SK-N-SH (cell line): ENCODE results near the gene TMEM95. TPM values are rescaled to one million over a fixed set of nuclear protein-coding genes. Genes with fewer than 3 reads are reported as not detected.

Experiments used
- CTCF ChIA-PET: fragments of 300-600, 350-600 bp; formaldehyde crosslinking; extraction: SDS; loops from one replicate; lab custom pipeline; 2021; lab: Yijun Ruan, JAX
- POLR2A ChIA-PET: fragments of 350-600 bp; sonication (Branson Sonifier 250); formaldehyde crosslinking; extraction: SDS; loops from one replicate; lab custom pipeline; 2020; ENCODE audit warnings: antibody characterized with exemption, inconsistent platforms; lab: Yijun Ruan, JAX
- DNase-seq: peaks from one replicate; pipeline ENCODE4 v3.0.0; 2012
- H2AFZ ChIP-seq: fragments of 200-600 bp; sonication (generic); 2 replicates; pipeline ENCODE4 v1.8.1; 2016; ENCODE audit warnings: antibody characterized with exemption, mild to moderate bottlenecking, low read depth
- H3F3A ChIP-seq: fragments of 200-600 bp; sonication (generic); replicated peaks from 2 replicates; pipeline ENCODE3; 2016; ENCODE audit warnings: antibody characterized with exemption, mild to moderate bottlenecking; ENCODE audit not compliant: insufficient read depth
- H3K27ac ChIP-seq, 2 experiments: fragments of 200-500 bp in 1 of 2; fragments of 200-600 bp in 1 of 2; sonication (Bioruptor generic) in 1 of 2; sonication (generic), shearing (Covaris generic) in 1 of 2; 2 replicates each; pipeline versions ENCODE4 v1.5.1 to v1.6.1; 2014 to 2016; ENCODE audit warnings: low read depth in 2 of 2, inconsistent platforms in 1 of 2, low read length in 1 of 2, mild to moderate bottlenecking in 1 of 2, mixed read lengths in 1 of 2
- H3K27me3 ChIP-seq: fragments of 200-600 bp; sonication (generic), shearing (Covaris generic); 2 replicates; pipeline ENCODE4 v1.6.1; 2016; ENCODE audit warnings: mixed run types; ENCODE audit not compliant: insufficient read depth
- H3K36me3 ChIP-seq, 2 experiments: fragments of 200-500 bp in 1 of 2; fragments of 200-600 bp in 1 of 2; sonication (Bioruptor generic) in 1 of 2; sonication (generic) in 1 of 2; replicated peaks in 1 of 2; 2 replicates each; pipeline versions ENCODE3 to v1.5.1; 2014 to 2016; ENCODE audit warnings: low read length in 1 of 2, mild to moderate bottlenecking in 1 of 2; ENCODE audit not compliant: insufficient read depth in 2 of 2, control insufficient read depth in 1 of 2
- H3K4me1 ChIP-seq, 2 experiments: fragments of 200-500 bp in 1 of 2; fragments of 200-600 bp in 1 of 2; sonication (Bioruptor generic) in 1 of 2; sonication (generic), shearing (Covaris generic) in 1 of 2; 2 replicates each; pipeline versions ENCODE4 v1.5.1 to v1.6.1; 2014 to 2016; ENCODE audit warnings: low read depth in 1 of 2, low read length in 1 of 2, mixed run types in 1 of 2; ENCODE audit not compliant: insufficient read depth in 2 of 2, control insufficient read depth in 1 of 2
- H3K4me2 ChIP-seq: fragments of 200-600 bp; sonication (generic), shearing (Covaris generic); 2 replicates; pipeline ENCODE4 v1.6.1; 2017; ENCODE audit warnings: mixed run types
- H3K4me3 ChIP-seq, 2 experiments: fragments of 200-500 bp in 1 of 2; fragments of 200-600 bp in 1 of 2; sonication (Bioruptor generic) in 1 of 2; sonication (generic), shearing (Covaris generic) in 1 of 2; 2 replicates each; pipeline versions ENCODE4 v1.5.1 to v1.8.1; 2014 to 2016; ENCODE audit warnings: low read depth in 2 of 2, inconsistent platforms in 1 of 2, low read length in 1 of 2, mild to moderate bottlenecking in 1 of 2, mixed read lengths in 1 of 2, moderate library complexity in 1 of 2
- H3K79me2 ChIP-seq: fragments of 200-600 bp; sonication (generic); 2 replicates; pipeline ENCODE4 v1.8.1; 2017; ENCODE audit warnings: mild to moderate bottlenecking; ENCODE audit not compliant: insufficient read depth
- H3K9ac ChIP-seq: fragments of 200-600 bp; sonication (generic); 2 replicates; pipeline ENCODE4 v1.6.1; 2017; ENCODE audit warnings: mixed run types
- H3K9me2 ChIP-seq: fragments of 200-600 bp; sonication (generic); 2 replicates; pipeline ENCODE4 v1.6.1; 2017; ENCODE audit warnings: mixed run types
- H3K9me3 ChIP-seq: fragments of 200-600 bp; sonication (generic); 2 replicates; pipeline ENCODE4 v1.6.1; 2017; ENCODE audit warnings: mixed run types, mild to moderate bottlenecking, moderate library complexity
- H4K20me1 ChIP-seq: fragments of 200-600 bp; sonication (generic); 2 replicates; pipeline ENCODE4 v1.6.1; 2017; ENCODE audit warnings: mild to moderate bottlenecking, mixed run types; ENCODE audit not compliant: insufficient read depth
- EP300 ChIP-seq, 2 experiments: IDR thresholded peaks; 2 replicates each; pipeline versions ENCODE4 v1.4.0 to v1.6.1; 2012; ENCODE audit warnings: borderline replicate concordance in 1 of 2, low read depth in 1 of 2, low read length in 1 of 2
- EZH2phosphoT487 ChIP-seq: fragments of 200-600 bp; sonication (generic); IDR thresholded peaks from 2 replicates; pipeline ENCODE4 v1.6.1; 2017; ENCODE audit warnings: low read depth, mixed run types, mild to moderate bottlenecking, antibody characterized with exemption, moderate library complexity, borderline replicate concordance
- FOXJ3 ChIP-seq: sonication (generic); formaldehyde crosslinking; IDR thresholded peaks from 2 replicates; pipeline ENCODE4 v1.5.1; 2020; ENCODE audit warnings: mild to moderate bottlenecking, missing genetic modification reagents
- JUND ChIP-seq: IDR thresholded peaks from 2 replicates; pipeline ENCODE4 v1.4.0; 2012
- NFIC ChIP-seq: IDR thresholded peaks from 2 replicates; pipeline ENCODE4 v1.4.0; 2012; ENCODE audit warnings: borderline replicate concordance
- NRF1 ChIP-seq: IDR thresholded peaks from 2 replicates; pipeline ENCODE4 v1.6.1; 2012; ENCODE audit warnings: low read depth, mild to moderate bottlenecking, low read length
- RFX5 ChIP-seq: IDR thresholded peaks from 2 replicates; pipeline ENCODE4 v1.6.1; 2012; ENCODE audit warnings: mild to moderate bottlenecking, improper control_type of control experiment, low read length
- RXRA ChIP-seq: IDR thresholded peaks from 2 replicates; pipeline ENCODE4 v1.4.0; 2012; ENCODE audit warnings: low read depth, mild to moderate bottlenecking, borderline replicate concordance
- SIN3A ChIP-seq: IDR thresholded peaks from 2 replicates; pipeline ENCODE4 v1.6.1; 2012; ENCODE audit warnings: low read depth, mild to moderate bottlenecking, low read length, moderate library complexity, borderline replicate concordance
- TAF1 ChIP-seq: IDR thresholded peaks from 2 replicates; pipeline ENCODE4 v1.6.1; 2012; ENCODE audit warnings: low read depth, mild to moderate bottlenecking, low read length, moderate library complexity, borderline replicate concordance
- TEAD4 ChIP-seq: IDR thresholded peaks from 2 replicates; pipeline ENCODE4 v1.4.0; 2012; ENCODE audit warnings: mild to moderate bottlenecking, borderline replicate concordance; ENCODE audit not compliant: insufficient read depth
- YY1 ChIP-seq: IDR thresholded peaks from 2 replicates; pipeline ENCODE4 v1.4.0; 2012; ENCODE audit warnings: low read depth, mild to moderate bottlenecking
- WGBS: methylation state at CpG from one replicate; pipeline ENCODE4 v1.1.6; 2017; ENCODE audit warnings: low lambda C conversion rate; 5-methylcytosine and 5-hydroxymethylcytosine counted together
- polyA plus RNA-seq, 3 experiments: library from polyadenylated mRNA; depleted of rRNA; stranded (reverse); fragments of >200 nt; gene quantifications; 2 replicates each; pipeline ENCODE4 v1.2.3, GENCODE V29; 2012
- TF ChIP-seq, protein P1 (sequence below): fragments of 200-600 bp; sonication (generic); IDR thresholded peaks from 2 replicates; pipeline ENCODE4 v1.6.1; 2017; ENCODE audit warnings: antibody characterized with exemption, mild to moderate bottlenecking, moderate library complexity
- TF ChIP-seq, protein P2 (sequence below): fragments of 150-350 bp; IDR thresholded peaks from 2 replicates; pipeline ENCODE4 v1.6.1; 2017; ENCODE audit warnings: antibody characterized with exemption, low read length, low read depth, borderline replicate concordance

Gene TMEM95
- polyA plus RNA-seq, 1 of the 3 experiments (the other 2 are of a cell fraction): not detected

DNA sequence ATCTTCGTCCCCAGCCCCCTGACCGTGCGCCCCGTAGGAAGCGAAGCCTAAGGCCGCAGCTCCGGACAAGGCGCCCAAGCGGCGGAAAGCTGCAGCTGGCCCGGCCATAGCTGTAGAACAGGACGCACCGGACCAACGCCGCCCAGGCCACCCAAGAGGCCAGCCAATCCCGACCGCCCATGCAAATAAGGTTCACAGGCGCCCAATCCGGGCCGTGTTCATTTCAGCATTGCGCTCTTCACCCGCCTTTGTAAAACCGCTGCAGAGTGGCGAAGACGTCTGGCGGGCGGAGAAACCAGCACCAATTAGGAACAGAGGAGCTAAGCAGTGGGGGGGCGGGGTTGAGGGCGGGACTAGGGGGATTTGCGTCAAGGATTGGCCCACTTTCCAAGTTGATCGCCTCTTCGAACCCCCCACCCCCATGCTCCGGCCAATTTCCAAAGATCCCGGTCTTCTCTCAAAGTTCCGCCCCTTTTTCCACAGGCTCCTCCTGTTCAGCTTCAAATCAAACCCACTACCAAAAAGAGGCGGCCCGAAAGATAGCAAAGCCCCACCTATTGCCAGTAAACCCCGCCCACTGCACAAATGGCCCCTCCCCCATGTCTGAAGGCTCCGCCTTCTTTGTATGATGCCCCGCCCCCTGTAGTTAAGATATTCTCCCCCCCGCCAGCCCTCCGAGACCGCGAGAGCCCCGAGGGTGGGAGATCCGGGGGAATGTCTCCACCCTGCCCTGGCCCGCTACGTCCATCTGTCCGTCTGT is 49.2 kb downstream of the TMEM95 start, which contains the start of gene TMEM256 (continued):
- TF ChIP-seq FOXJ3 (CRISPR knock-in tag) (no peak), TEAD4 (no peak), NFIC (no peak), YY1 (peak; percentile 86), RXRA (no peak), RFX5 (peak; percentile 83), EZH2phosphoT487 (no peak)
- TF ChIP-seq, protein P1, sequence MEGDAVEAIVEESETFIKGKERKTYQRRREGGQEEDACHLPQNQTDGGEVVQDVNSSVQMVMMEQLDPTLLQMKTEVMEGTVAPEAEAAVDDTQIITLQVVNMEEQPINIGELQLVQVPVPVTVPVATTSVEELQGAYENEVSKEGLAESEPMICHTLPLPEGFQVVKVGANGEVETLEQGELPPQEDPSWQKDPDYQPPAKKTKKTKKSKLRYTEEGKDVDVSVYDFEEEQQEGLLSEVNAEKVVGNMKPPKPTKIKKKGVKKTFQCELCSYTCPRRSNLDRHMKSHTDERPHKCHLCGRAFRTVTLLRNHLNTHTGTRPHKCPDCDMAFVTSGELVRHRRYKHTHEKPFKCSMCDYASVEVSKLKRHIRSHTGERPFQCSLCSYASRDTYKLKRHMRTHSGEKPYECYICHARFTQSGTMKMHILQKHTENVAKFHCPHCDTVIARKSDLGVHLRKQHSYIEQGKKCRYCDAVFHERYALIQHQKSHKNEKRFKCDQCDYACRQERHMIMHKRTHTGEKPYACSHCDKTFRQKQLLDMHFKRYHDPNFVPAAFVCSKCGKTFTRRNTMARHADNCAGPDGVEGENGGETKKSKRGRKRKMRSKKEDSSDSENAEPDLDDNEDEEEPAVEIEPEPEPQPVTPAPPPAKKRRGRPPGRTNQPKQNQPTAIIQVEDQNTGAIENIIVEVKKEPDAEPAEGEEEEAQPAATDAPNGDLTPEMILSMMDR: no peak
- TF ChIP-seq, protein P2, sequence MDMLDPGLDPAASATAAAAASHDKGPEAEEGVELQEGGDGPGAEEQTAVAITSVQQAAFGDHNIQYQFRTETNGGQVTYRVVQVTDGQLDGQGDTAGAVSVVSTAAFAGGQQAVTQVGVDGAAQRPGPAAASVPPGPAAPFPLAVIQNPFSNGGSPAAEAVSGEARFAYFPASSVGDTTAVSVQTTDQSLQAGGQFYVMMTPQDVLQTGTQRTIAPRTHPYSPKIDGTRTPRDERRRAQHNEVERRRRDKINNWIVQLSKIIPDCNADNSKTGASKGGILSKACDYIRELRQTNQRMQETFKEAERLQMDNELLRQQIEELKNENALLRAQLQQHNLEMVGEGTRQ: no peak

DNA sequence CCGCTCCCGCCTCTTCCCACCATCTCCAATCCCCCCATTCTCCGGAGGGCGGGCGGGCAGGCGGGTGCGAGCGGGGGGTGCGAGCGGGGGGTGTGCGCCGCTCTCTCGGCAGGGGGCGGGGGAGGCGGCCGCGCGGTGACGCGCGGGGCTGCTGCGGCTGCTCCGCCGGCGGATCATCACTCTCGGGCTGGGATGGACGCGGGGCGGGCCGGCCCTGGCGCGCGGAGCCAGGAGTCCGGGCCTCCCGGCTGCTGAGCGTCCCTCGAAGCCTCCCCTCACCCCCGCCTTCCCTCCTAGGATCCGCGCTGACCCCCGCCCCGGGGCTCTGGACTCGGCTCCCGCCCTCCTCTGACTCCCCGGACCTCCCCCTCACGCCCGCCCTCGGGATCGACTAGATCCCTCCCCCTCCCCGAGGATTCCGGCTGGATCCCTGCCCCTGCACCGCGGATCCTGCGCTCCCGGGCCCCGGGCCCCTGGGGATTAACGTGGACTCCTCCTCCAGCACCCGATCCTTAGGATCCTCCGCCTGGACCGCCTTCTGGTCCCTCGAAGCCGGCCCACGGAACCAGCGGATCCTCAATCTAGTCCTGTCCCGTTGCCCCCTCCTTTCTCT is 49.9 kb downstream of the TMEM95 start:
- peaks cover 16% of the 10 kb centered on the region for H3F3A ChIP-seq
- peaks cover 13 to 18% of the 10 kb centered on the region in 2 experiments for H3K36me3 ChIP-seq
- no peaks in the 10 kb centered on the region for H3K9me3 ChIP-seq
- peak overlapping the region; percentile 66 for H2AFZ ChIP-seq
- no peaks in the 10 kb centered on the region for H3K27me3 ChIP-seq
- H3K9me2 ChIP-seq: no peaks in the 10 kb centered on the region
- peak; percentile 89 for DNase-seq
- peaks cover 5 to 21% of the 10 kb centered on the region in 2 experiments; a peak in 2 of 4 replicates for H3K4me1 ChIP-seq
- ChIA-PET CTCF (interaction anchor here (0.6 to 4.9 kb wide), 6 partner anchors 10 to 263 kb away, joined by 3 to 28 read pairs (median 4); partner anchors contain the start of gene TMEM95), POLR2A (interaction anchor here (0.7 to 1.5 kb wide), 9 partner anchors 11 to 228 kb away, joined by 3 to 13 read pairs (median 4); partner anchors contain the start of genes FGF11, MPDU1, NEURL4 and PLSCR3)
- peaks cover 11% of the 10 kb centered on the region; the same call in 1 of the 2 replicates for H4K20me1 ChIP-seq
- peaks cover 49% of the 10 kb centered on the region for H3K79me2 ChIP-seq
- H3K4me2 ChIP-seq: peak overlapping the region; percentile 100
- WGBS: 1% methylated on average over 31 of the region's 65 CpGs
- H3K4me3 ChIP-seq: peak overlapping the region; percentile 78 to 91
- peak overlapping the region; percentile 94 for H3K9ac ChIP-seq
- H3K27ac ChIP-seq: peak overlapping the region; percentile 76 to 88
- TF ChIP-seq RXRA (no peak), NRF1 (peak; percentile 29; the same call in 1 of the 2 replicates), TAF1 (0 out of 2 replicates have a peak, but pooled peaks have one; percentile 64), EP300 (IDR thresholded peaks at IDR 0.05; ENCODE audit: borderline replicate concordance in 1 of 2, low read depth in 1 of 2, low read length in 1 of 2) (0 out of 4 replicates have a peak, but pooled peaks of 1 of the 2 experiments have one; percentile 0), SIN3A (0 out of 2 replicates have a peak, but pooled peaks have one; percentile 13), JUND (no peak)
